GDM1 (cell line): ENCODE measurements around the gene TTC28.
"Not testable (repeated sequence)": the region's sequence is repeated elsewhere in the genome, so short reads cannot be mapped to it uniquely, and the experiment has no call there.

Experiments used
- DNase-seq: peaks from one replicate; lab custom pipeline; 2025; lab: John Stamatoyannopoulos, UW

The TTC28 gene

GRCh38 chr22:28481725-28482124 is 197.9 kb downstream of the TTC28 start:
- no peak for DNase-seq

GRCh38 chr22:28480000-28480715 is 199.5 kb downstream of the TTC28 start:
- no peak for DNase-seq

DNA sequence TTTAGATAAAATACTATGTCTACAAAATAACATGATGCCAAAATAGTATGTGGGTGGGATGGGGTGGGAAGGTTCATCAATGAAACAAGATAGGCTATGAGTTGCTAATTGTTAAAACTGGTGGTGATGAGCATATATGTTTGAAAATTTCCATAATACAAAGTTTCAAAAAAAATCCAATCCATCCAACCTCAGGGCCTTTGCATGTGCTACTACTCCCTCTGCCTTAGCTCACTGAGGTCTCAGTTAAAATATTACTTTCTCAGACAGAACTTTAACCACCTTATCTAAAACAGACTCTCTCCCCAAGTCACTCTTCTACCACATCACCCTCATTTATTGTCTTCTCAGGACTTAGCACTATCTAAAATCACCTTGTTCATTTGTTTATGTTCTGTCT is 201.1 kb downstream of the TTC28 start:
- no peak for DNase-seq

DNA sequence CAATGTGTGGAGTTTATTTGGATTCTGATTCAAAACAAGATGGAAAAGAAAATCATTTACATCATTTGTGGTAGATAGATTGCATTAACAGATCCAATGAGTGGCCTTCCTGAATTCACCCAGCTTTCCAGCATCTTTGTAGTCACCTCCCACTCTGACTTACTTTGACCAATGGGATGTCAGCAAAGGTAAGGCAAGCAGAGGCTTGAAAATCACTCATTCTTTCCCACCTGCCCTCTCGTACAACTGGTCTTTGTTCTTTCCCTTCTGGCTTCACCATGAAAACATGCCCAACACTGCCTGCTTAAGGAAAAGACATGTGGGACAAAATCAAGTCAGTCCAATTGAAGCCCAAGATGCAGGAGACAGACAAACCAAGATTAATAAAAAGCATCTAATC is 202.1 kb downstream of the TTC28 start:
- no peak for DNase-seq

- DNase-seq: no peak
Measured at GRCh38 chr22:28474330-28474729, 205.3 kb downstream of the TTC28 start.

DNA sequence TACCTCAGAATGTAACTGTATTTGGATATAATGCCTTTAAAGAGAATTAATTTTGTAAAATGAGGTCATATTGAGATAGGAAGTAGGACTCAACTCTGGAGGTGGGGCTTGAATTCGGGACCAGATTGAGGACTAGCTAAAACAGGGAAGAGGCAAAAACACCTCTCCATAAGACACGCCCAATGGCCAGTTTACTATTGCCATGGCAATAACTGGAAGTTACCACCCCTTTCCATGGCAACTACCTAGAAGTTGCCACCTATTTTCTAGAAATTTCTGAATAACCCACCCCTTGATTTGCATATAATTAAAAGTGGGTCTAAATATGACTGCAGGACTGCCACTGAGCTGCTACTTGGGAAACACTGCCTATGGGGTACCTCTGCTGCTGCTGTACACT is 206.4 kb downstream of the TTC28 start:
- DNase-seq: no peak

- not testable (repeated sequence) for DNase-seq
Measured at GRCh38 chr22:28467055-28467454, 212.6 kb downstream of the TTC28 start.

- DNase-seq: no peak
Measured at GRCh38 chr22:28466399-28466798, 213.2 kb downstream of the TTC28 start.

- no peak for DNase-seq
Measured at GRCh38 chr22:28465841-28466240, 213.8 kb downstream of the TTC28 start.

DNA sequence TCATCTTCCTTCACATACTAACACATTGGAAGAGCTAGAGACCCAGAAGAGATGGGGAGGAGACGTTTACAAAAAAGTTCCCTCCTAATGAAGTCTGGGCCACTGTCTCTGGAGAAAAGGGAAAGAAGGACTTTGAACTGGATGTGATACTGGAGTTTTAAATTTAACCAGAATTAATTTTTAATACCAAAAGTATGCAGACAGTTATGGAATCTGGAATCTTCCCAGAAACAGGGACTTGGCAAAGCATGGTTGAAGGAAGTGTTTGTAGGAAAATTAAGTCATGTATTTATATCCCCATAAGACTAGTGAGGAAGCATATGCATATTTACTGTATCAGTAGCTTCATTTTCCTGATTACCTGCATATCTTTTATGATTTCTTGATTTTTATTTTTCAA is 215.5 kb downstream of the TTC28 start:
- DNase-seq: no peak

DNA sequence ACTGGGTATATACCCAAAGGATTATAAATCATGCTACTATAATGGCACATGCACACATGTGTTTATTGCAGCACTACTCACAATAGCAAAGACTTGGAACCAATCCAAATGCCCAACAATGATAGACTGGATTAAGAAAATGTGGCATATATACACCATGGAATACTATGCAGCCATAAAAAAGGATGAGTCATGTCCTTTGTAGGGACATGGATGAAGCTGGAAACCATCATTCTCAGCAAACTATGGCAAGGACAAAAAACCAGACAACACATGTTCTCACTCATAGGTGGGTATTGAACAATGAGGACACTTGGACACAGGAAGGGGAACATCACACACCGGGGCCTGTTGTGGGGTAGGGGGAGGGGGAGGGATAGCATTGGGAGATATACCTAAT is 216.2 kb downstream of the TTC28 start:
- not testable (repeated sequence) for DNase-seq

GRCh38 chr22:28462901-28463300 is 216.7 kb downstream of the TTC28 start:
- DNase-seq: no peak

DNA sequence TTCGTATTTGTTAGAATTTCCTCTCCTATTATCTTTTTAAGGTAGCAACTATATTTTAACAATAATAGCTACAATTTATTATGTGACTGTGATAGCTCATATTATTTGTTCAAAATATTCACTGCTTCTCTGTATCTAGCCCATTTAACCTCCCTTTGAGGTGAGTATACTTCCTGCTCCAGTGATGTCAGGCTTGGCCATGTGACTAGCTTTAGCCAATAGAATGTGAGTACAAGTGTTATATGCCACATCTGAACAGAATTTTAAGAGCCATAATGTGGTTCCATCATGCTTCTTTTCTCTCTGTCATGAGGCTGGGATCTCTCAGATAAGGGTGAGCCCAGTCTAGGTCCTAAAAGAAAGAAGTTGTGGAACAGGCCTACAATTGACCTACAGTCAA is 217.6 kb downstream of the TTC28 start:
- DNase-seq: no peak

DNA sequence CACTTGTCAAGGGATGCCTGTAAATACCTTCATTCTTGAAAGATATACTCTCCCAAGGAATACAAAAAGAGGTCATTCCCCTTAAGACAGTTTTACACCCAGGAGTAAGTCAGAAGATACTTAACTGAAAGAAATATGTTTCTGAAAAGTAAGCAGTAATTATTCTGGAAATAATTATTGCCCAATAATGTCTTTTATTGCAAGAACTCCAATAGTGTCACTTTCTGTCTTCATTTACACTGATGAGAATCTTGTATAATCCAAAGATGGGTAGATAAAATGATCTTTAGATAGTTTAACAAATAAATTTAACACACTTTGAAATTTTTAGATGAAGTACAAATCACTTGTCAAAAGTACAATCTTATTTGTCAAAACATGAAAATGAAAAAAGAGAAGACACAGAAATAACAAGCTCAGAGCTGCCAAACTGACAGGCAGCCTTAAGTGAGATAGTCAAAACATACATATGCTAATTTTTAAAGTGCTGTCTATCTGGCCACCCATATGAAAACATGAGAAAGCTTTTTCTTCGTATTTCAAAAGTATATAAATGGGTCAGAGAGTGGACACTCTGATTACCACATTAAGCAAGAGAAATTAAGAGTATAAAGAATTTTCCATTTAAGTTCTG is 225.1 kb downstream of the TTC28 start:
- no peak for DNase-seq

- no peak for DNase-seq
Measured at GRCh38 chr22:28450109-28450508, 229.5 kb downstream of the TTC28 start.

GRCh38 chr22:28449041-28449440 is 230.6 kb downstream of the TTC28 start:
- DNase-seq: no peak

GRCh38 chr22:28448625-28449024 is 231.0 kb downstream of the TTC28 start:
- DNase-seq: no peak

GRCh38 chr22:28444659-28445058 is 235.0 kb downstream of the TTC28 start:
- no peak for DNase-seq

- DNase-seq: peak; percentile 63
Measured at GRCh38 chr22:28443526-28443876, 236.1 kb downstream of the TTC28 start.

- no peak for DNase-seq
Measured at GRCh38 chr22:28442711-28443525, 236.7 kb downstream of the TTC28 start.

DNA sequence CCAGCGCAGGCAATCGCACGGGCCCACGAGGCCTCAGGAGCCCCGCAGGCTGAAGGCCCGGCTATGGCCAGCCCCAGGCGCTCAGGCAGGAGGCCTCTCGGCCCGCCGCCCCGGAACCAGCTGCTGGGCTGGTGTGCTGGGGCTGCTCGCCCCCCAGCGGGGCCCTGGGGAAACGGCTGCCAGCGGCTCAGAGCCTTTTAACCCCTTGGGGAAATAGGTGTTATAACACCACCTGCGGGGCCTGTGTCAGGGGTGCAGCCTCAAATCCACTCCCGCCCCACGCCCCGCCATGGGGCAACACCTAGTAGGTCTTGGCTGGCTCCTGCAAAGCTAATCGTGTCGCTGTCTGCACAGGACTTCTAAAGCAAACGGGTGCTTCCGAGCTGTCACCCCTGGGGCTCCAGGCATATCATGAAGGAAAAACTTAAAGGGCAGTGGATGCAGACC is 237.4 kb downstream of the TTC28 start:
- DNase-seq: peak; percentile 67

GRCh38 chr22:28441720-28442263 is 237.8 kb downstream of the TTC28 start:
- no peak for DNase-seq
